Breast epithelium (tissue), 4 donors: Measurements from ENCODE around the gene SYT14. TPM values are rescaled to one million over a fixed set of nuclear protein-coding genes. Genes with fewer than 3 reads are reported as not detected.

Experiments
- DNase-seq, 2 donors: peaks; one replicate each; pipeline ENCODE4 v3.0.0-alpha.2; 2019; ENCODE audit warnings: low spot score in 2 of 2
- H3K27ac ChIP-seq, 2 donors: fragments of 200-600 bp; sonication (generic) in 1 of 2; one replicate each; pipeline ENCODE4 v1.5.1; 2016 to 2019; ENCODE audit warnings: mild to moderate bottlenecking in 1 of 2
- H3K27me3 ChIP-seq, 2 donors: fragments of 200-600 bp; sonication (generic) in 1 of 2; one replicate each; pipeline versions ENCODE4 v1.5.1 to v1.6.0; 2017 to 2019; ENCODE audit warnings: control low read depth in 1 of 2, mild to moderate bottlenecking in 1 of 2
- H3K36me3 ChIP-seq: fragments of 200-600 bp; one replicate; pipeline ENCODE4 v1.5.1; 2019
- H3K4me1 ChIP-seq, 2 donors: fragments of 200-600 bp; sonication (generic); one replicate each; pipeline ENCODE4 v1.5.1; 2016 to 2019; ENCODE audit warnings: control low read depth in 1 of 2
- H3K4me3 ChIP-seq, 3 donors: fragments of 200-600 bp; sonication (generic); 1 replicate in 2 of 3; 2 replicates in 1 of 3; pipeline ENCODE4 v1.5.1; 2016 to 2019; ENCODE audit warnings: mild to moderate bottlenecking in 3 of 3, moderate library complexity in 2 of 3
- H3K9me3 ChIP-seq, 2 donors: fragments of 200-600 bp; sonication (generic) in 1 of 2; one replicate each; pipeline ENCODE4 v1.5.1; 2016 to 2019; ENCODE audit warnings: control low read depth in 1 of 2
- CTCF ChIP-seq, 3 donors: fragments of 450-650 bp; IDR thresholded peaks; one replicate each; pipeline ENCODE4 v1.5.1; 2016 to 2017; ENCODE audit warnings: antibody characterized with exemption in 3 of 3, mild to moderate bottlenecking in 3 of 3, moderate library complexity in 3 of 3
- POLR2A ChIP-seq: fragments of 450-650 bp; IDR thresholded peaks from one replicate; pipeline ENCODE4 v1.6.1; 2016; ENCODE audit warnings: antibody characterized with exemption, mild to moderate bottlenecking, moderate library complexity
- POLR2AphosphoS5 ChIP-seq, 3 donors: sonication (generic); formaldehyde crosslinking; IDR thresholded peaks; one replicate each; pipeline ENCODE4 v1.6.1; 2017; ENCODE audit warnings: antibody characterized with exemption in 3 of 3
- intact Hi-C: fragments of 100-400 bp; cut with DNase I; formaldehyde crosslinking; loops from one replicate; pipeline ENCODE4 v1.15.1; 2023; ENCODE audit warnings: low total_unique reads
- total RNA-seq, 3 donors: library from RNA; depleted of rRNA; stranded (reverse); fragments of >200 nt; gene quantifications; one replicate each; pipeline ENCODE4 v1.1.0, GENCODE V29; 2016

Gene SYT14
- total RNA-seq, 3 donors from 2014 or later, result 0.73 TPM; not detected in 2

GRCh38 chr1:210024282-210024681 lies 86.3 kb downstream of the SYT14 start:
- H3K4me3 ChIP-seq, result no peak overlapping the region
- H3K9me3 ChIP-seq, result no peaks in the 10 kb centered on the region
- intact Hi-C loops, result no loop called here
- H3K27ac ChIP-seq, result no peak overlapping the region
- DNase-seq, result no peak
- H3K4me1 ChIP-seq, result no peaks in the 10 kb centered on the region
- no peak for TF ChIP-seq POLR2AphosphoS5 (IDR thresholded peaks at IDR 0.05)
- TF ChIP-seq CTCF (IDR thresholded peaks at IDR 0.05), result no peak
- TF ChIP-seq POLR2A, result no peak
- H3K27me3 ChIP-seq, result no peaks in the 10 kb centered on the region
- no peaks in the 10 kb centered on the region for H3K36me3 ChIP-seq

- TF ChIP-seq CTCF (IDR thresholded peaks at IDR 0.05) (no peak), POLR2AphosphoS5 (IDR thresholded peaks at IDR 0.05) (no peak), POLR2A (no peak)
- H3K27me3 ChIP-seq, result no peaks in the 10 kb centered on the region
- no peaks in the 10 kb centered on the region for H3K36me3 ChIP-seq
- no peak for DNase-seq
- no peak overlapping the region for H3K27ac ChIP-seq
- intact Hi-C loops, result no loop called here
- no peaks in the 10 kb centered on the region for H3K9me3 ChIP-seq
- no peak overlapping the region for H3K4me3 ChIP-seq
- H3K4me1 ChIP-seq, result no peaks in the 10 kb centered on the region
Observed at GRCh38 chr1:210024996-210025395, 87.0 kb downstream of the SYT14 start.

DNA sequence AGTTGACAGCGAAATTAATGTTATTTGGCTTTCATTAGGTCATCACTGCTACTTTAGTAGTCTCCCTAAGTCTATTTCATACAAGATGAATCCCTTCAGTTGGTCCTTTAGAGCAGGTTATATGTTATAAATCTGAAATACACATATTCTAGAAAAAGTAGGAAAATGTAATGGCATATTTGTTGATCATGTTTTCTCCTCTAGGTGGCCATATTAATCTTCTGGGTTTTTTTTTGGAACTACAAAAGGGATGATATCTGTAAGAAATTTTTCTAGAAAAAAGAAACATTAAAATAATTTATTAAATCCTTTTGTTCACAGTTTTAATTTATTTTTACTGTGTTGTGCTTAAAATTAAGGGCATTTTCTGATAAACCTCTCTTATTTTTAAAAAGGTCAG lies 87.9 kb downstream of the SYT14 start:
- no peak for TF ChIP-seq CTCF (IDR thresholded peaks at IDR 0.05)
- no peak for TF ChIP-seq POLR2AphosphoS5 (IDR thresholded peaks at IDR 0.05)
- TF ChIP-seq POLR2A, result no peak
- Histone ChIP-seq H3K9me3 (no peaks in the 10 kb centered on the region), H3K4me3 (no peak overlapping the region), H3K27me3 (no peaks in the 10 kb centered on the region), H3K4me1 (no peaks in the 10 kb centered on the region), H3K36me3 (no peaks in the 10 kb centered on the region), H3K27ac (no peak overlapping the region)
- DNase-seq, result no peak
- intact Hi-C loops, result no loop called here

DNA sequence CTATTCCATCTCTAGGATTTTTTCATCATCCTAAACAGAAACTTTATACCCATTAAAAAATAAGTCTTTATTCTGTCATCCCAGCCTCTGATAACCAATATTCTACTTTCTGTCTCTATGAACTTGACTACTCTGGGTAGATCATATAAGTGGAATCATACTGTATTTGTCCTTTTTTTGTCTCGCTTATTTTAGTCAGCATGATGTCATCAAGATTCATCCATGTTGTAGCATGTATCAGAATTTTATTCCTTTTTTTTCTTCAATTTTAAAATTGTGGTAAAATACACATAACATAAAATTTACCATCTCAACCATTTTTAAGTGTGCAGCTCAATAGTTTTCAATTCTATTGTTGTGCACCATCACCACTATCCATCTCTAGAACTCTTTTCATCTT lies 90.0 kb downstream of the SYT14 start:
- Histone ChIP-seq H3K27me3 (no peaks in the 10 kb centered on the region), H3K9me3 (no peaks in the 10 kb centered on the region), H3K36me3 (no peaks in the 10 kb centered on the region), H3K4me1 (no peaks in the 10 kb centered on the region), H3K4me3 (no peak overlapping the region), H3K27ac (no peak overlapping the region)
- TF ChIP-seq CTCF (IDR thresholded peaks at IDR 0.05), result no peak
- TF ChIP-seq POLR2AphosphoS5 (IDR thresholded peaks at IDR 0.05), result no peak
- no peak for TF ChIP-seq POLR2A
- DNase-seq, result no peak
- intact Hi-C loops, result no loop called here

- Histone ChIP-seq H3K27ac (no peak overlapping the region), H3K9me3 (no peaks in the 10 kb centered on the region), H3K36me3 (no peaks in the 10 kb centered on the region), H3K4me1 (no peaks in the 10 kb centered on the region), H3K27me3 (no peaks in the 10 kb centered on the region), H3K4me3 (no peak overlapping the region)
- no peak for TF ChIP-seq CTCF (IDR thresholded peaks at IDR 0.05)
- TF ChIP-seq POLR2A, result no peak
- no peak for TF ChIP-seq POLR2AphosphoS5 (IDR thresholded peaks at IDR 0.05)
- intact Hi-C loops, result no loop called here
- no peak for DNase-seq
Observed at GRCh38 chr1:210031473-210031872, 93.5 kb downstream of the SYT14 start.
